ENCODE results near the gene SYCP2.
"Not testable (repeated sequence)": the region's sequence is repeated elsewhere in the genome, so short reads cannot be mapped to it uniquely, and the experiment has no call there.

Gene SYCP2

GRCh38 chr20:59933296-59933848 is at the start of gene SYCP2:
SYCP2 (minus strand) TSS chr20:59933637; CDS start chr20:59922413, 11,224 bp downstream.
- DNase-seq (ENCODE audit: low spot score): peak; percentile 22

GRCh38 chr20:59983076-59983475 is 49.6 kb upstream of the SYCP2 start:
- DNase-seq (ENCODE audit: low spot score): no peak

GRCh38 chr20:59977086-59977485 is 43.6 kb upstream of the SYCP2 start:
- DNase-seq (ENCODE audit: low spot score): no peak

GRCh38 chr20:59976156-59976782 is 42.8 kb upstream of the SYCP2 start:
- DNase-seq (ENCODE audit: low spot score): no peak

GRCh38 chr20:59972037-59972801 is 38.8 kb upstream of the SYCP2 start:
- DNase-seq (ENCODE audit: low spot score): peak; percentile 55

- DNase-seq (ENCODE audit: low spot score): no peak
Measured at GRCh38 chr20:59971428-59971827, 38.0 kb upstream of the SYCP2 start.

- no peak for DNase-seq (ENCODE audit: low spot score)
Measured at GRCh38 chr20:59966428-59966827, 33.0 kb upstream of the SYCP2 start.

- DNase-seq (ENCODE audit: low spot score): no peak
Measured at GRCh38 chr20:59962155-59962554, 28.7 kb upstream of the SYCP2 start.

GRCh38 chr20:59961423-59961822 is 28.0 kb upstream of the SYCP2 start:
- DNase-seq (ENCODE audit: low spot score): no peak

- DNase-seq (ENCODE audit: low spot score): no peak
Measured at GRCh38 chr20:59958626-59959025, 25.2 kb upstream of the SYCP2 start.

GRCh38 chr20:59958123-59958522 is 24.7 kb upstream of the SYCP2 start, which contains the start of gene CDH26:
CDH26 (plus strand) TSS chr20:59958423; CDS start chr20:59958727, 304 bp downstream.
- DNase-seq (ENCODE audit: low spot score): no peak

- DNase-seq (ENCODE audit: low spot score): not testable (repeated sequence)
Measured at GRCh38 chr20:59957568-59957967, 24.1 kb upstream of the SYCP2 start.

- DNase-seq (ENCODE audit: low spot score): peak; percentile 63
Measured at GRCh38 chr20:59955131-59955796, 21.8 kb upstream of the SYCP2 start.

GRCh38 chr20:59954718-59955117 is 21.3 kb upstream of the SYCP2 start:
- DNase-seq (ENCODE audit: low spot score): no peak

- DNase-seq (ENCODE audit: low spot score): no peak
Measured at GRCh38 chr20:59949911-59950310, 16.5 kb upstream of the SYCP2 start.

- peak; percentile 59 for DNase-seq (ENCODE audit: low spot score)
Measured at GRCh38 chr20:59948828-59949720, 15.6 kb upstream of the SYCP2 start.

GRCh38 chr20:59948212-59948611 is 14.8 kb upstream of the SYCP2 start:
- DNase-seq (ENCODE audit: low spot score): no peak

GRCh38 chr20:59947376-59947775 is 13.9 kb upstream of the SYCP2 start:
- no peak for DNase-seq (ENCODE audit: low spot score)

- DNase-seq (ENCODE audit: low spot score): no peak
Measured at GRCh38 chr20:59945731-59946130, 12.3 kb upstream of the SYCP2 start.

- no peak for DNase-seq (ENCODE audit: low spot score)
Measured at GRCh38 chr20:59945175-59945574, 11.7 kb upstream of the SYCP2 start.

- no peak for DNase-seq (ENCODE audit: low spot score)
Measured at GRCh38 chr20:59944726-59945125, 11.3 kb upstream of the SYCP2 start.

GRCh38 chr20:59942245-59942644 is 8.8 kb upstream of the SYCP2 start:
- DNase-seq (ENCODE audit: low spot score): no peak
